Activated gamma-delta T cell treated with Interleukin-2 at 50 U/mL for 16 hours (primary cell): Measurements from ENCODE around the gene AP1M1.

Experiments
- DNase-seq: peaks from one replicate; pipeline ENCODE4 v3.0.0-alpha.2; 2020

The AP1M1 gene

GRCh38 chr19:16233836-16234551, 36.3 kb downstream of the AP1M1 start:
- DNase-seq: no peak

GRCh38 chr19:16234552-16235445, 37.1 kb downstream of the AP1M1 start:
- DNase-seq: no peak

GRCh38 chr19:16235811-16236652, 38.3 kb downstream of the AP1M1 start:
- no peak for DNase-seq

GRCh38 chr19:16244091-16244490, 46.4 kb downstream of the AP1M1 start:
- no peak for DNase-seq

- DNase-seq: peak; percentile 86
Observed at GRCh38 chr19:16247353-16248182, 49.9 kb downstream of the AP1M1 start.

GRCh38 chr19:16248380-16249023, 50.8 kb downstream of the AP1M1 start:
- no peak for DNase-seq

- no peak for DNase-seq
Observed at GRCh38 chr19:16249826-16250404, 52.2 kb downstream of the AP1M1 start.

- DNase-seq: no peak
Observed at GRCh38 chr19:16252459-16253205, 54.9 kb downstream of the AP1M1 start.

GRCh38 chr19:16254851-16255408, 57.2 kb downstream of the AP1M1 start:
- no peak for DNase-seq

GRCh38 chr19:16257509-16258002, 59.8 kb downstream of the AP1M1 start:
- DNase-seq: no peak

- no peak for DNase-seq
Observed at GRCh38 chr19:16258440-16258903, 60.8 kb downstream of the AP1M1 start.

- DNase-seq: no peak
Observed at GRCh38 chr19:16259385-16260159, 61.9 kb downstream of the AP1M1 start.

GRCh38 chr19:16260160-16260811, 62.6 kb downstream of the AP1M1 start:
- DNase-seq: no peak

GRCh38 chr19:16260812-16261161, 63.1 kb downstream of the AP1M1 start:
- DNase-seq: no peak

GRCh38 chr19:16261584-16262368, 64.1 kb downstream of the AP1M1 start:
- DNase-seq: no peak

GRCh38 chr19:16262618-16263017, 64.9 kb downstream of the AP1M1 start:
- DNase-seq: no peak

- DNase-seq: no peak
Observed at GRCh38 chr19:16263141-16263761, 65.5 kb downstream of the AP1M1 start.
